ENCODE data around the gene NPM1. TPM values are rescaled to one million over a fixed set of nuclear protein-coding genes. Genes with fewer than 3 reads are reported as not detected.
A peak's percentile ranks its signal among the peaks of the same experiment; 100 is the strongest.

Gene NPM1
- total RNA-seq, 1 experiment from 2014 or later = 3,122 TPM

- no peak overlapping the region for H3K14ac ChIP-seq (ENCODE audit: insufficient read depth, low read length)
- H2BK12ac ChIP-seq (ENCODE audit: insufficient read length, low read depth, low read length) = no peak overlapping the region
- Mint-ChIP-seq H3K4me3 (no peak overlapping the region; a peak in 1 of 5 replicates), H3K27ac (peak overlapping the region in 1 of 3 experiments; percentile 66; a peak in 1 of 7 replicates), H3K4me1 (peaks cover 30 to 45% of the 10 kb centered on the region in 2 experiments), H3K36me3 (ENCODE audit: insufficient read depth in 1 of 3, low read depth in 3 of 3) (no peaks in the 10 kb centered on the region; a peak in 2 of 7 replicates), H3K27me3 (ENCODE audit: low read depth) (peaks cover 21% of the 10 kb centered on the region), H3K9me3 (no peaks in the 10 kb centered on the region)
- H2AK5ac ChIP-seq (ENCODE audit: insufficient read length, low read length) = no peak overlapping the region
- H3T11ph ChIP-seq (ENCODE audit: low read length) = no peak overlapping the region
- peaks cover 10% of the 10 kb centered on the region; the same call in 1 of the 2 replicates for H3K4me1 ChIP-seq (ENCODE audit: insufficient read depth, low read length)
- H4K8ac ChIP-seq (replicated peaks; ENCODE audit: insufficient read length, low read depth, low read length) = no peak overlapping the region
- no CpG with 5 or more reads among the region's 14 CpGs for WGBS (ENCODE audit: extremely low coverage, insufficient read length, low lambda C conversion rate)
- H4K91ac ChIP-seq (ENCODE audit: insufficient read length, low read depth, low read length) = no peak overlapping the region
- no peak for TF ChIP-seq CTCF (conservative IDR thresholded peaks at IDR 0.05)
- no peak overlapping the region for H2BK15ac ChIP-seq (ENCODE audit: low read depth, low read length)
- no peak overlapping the region for H3K56ac ChIP-seq (ENCODE audit: insufficient read length, low read depth, low read length)
- no peak overlapping the region for H3K23ac ChIP-seq (ENCODE audit: insufficient read length, low read depth, low read length)
- H2AFZ ChIP-seq (ENCODE audit: low read length) = no peak overlapping the region
- no peak overlapping the region for H2BK20ac ChIP-seq (ENCODE audit: low read depth, low read length, poor library complexity, severe bottlenecking)
- peaks cover 2% of the 10 kb centered on the region for H3K23me2 ChIP-seq (ENCODE audit: insufficient read length, low read depth, low read length, poor library complexity, severe bottlenecking)
- H3K79me1 ChIP-seq (ENCODE audit: insufficient read depth, low read depth, low read length, poor library complexity, severe bottlenecking) = no peaks in the 10 kb centered on the region
- H3K9ac ChIP-seq (ENCODE audit: extremely low read depth, insufficient read length, low read length) = no peak overlapping the region
- no peaks in the 10 kb centered on the region for H4K20me1 ChIP-seq (ENCODE audit: control insufficient read depth, insufficient read depth, insufficient read length)
- no peaks in the 10 kb centered on the region for H3K79me2 ChIP-seq (ENCODE audit: insufficient read depth, low read length)
- no peak overlapping the region for H3K4ac ChIP-seq (ENCODE audit: low read depth, low read length)
- H2BK5ac ChIP-seq (ENCODE audit: insufficient read length, low read length) = no peak overlapping the region
- no peaks in the 10 kb centered on the region for H3K27me3 ChIP-seq (ENCODE audit: insufficient read depth, low read length)
- H2BK120ac ChIP-seq (ENCODE audit: low read depth, low read length, poor library complexity, severe bottlenecking) = no peak overlapping the region
- H3K27ac ChIP-seq (ENCODE audit: insufficient read length, low read depth, low read length) = no peak overlapping the region
- no peak overlapping the region for H4K5ac ChIP-seq (ENCODE audit: insufficient read length, low read depth, low read length)
- H3K18ac ChIP-seq (ENCODE audit: insufficient read length, low read depth, low read length) = no peak overlapping the region
- H3K9me3 ChIP-seq (ENCODE audit: control insufficient read depth, low read depth, low read length) = no peaks in the 10 kb centered on the region
- DNase-seq = no peak
- no peak overlapping the region for H3K4me2 ChIP-seq (ENCODE audit: insufficient read depth, insufficient read length, low read length)
These were observed 58.2 kb downstream of the NPM1 start for GRCh38 chr5:171445644-171446516.
